Measurements from ENCODE around the gene CYP4F2. TPM values are rescaled to one million over a fixed set of nuclear protein-coding genes. Genes with fewer than 3 reads are reported as not detected.

Gene CYP4F2
- total RNA-seq, 2 experiments from 2014 or later = not detected

Other genes starting within 250 kb of the CYP4F2 start
- gene CYP4F12, start 225.0 kb downstream of the CYP4F2 start, total RNA-seq = under 1 TPM in 1 of 2 experiments, not detected in 1; 0.41 TPM
- gene OR10H2, start 170.1 kb downstream of the CYP4F2 start, total RNA-seq = not detected
- not detected for gene OR10H3, start 160.1 kb downstream of the CYP4F2 start, total RNA-seq
- not detected for gene OR10H5, start 110.4 kb downstream of the CYP4F2 start, total RNA-seq
- gene OR10H1, start 82.4 kb downstream of the CYP4F2 start, total RNA-seq = not detected
- not detected for gene CYP4F11, start 36.5 kb upstream of the CYP4F2 start, total RNA-seq
- not detected for gene OR10H4, start 50.9 kb upstream of the CYP4F2 start, total RNA-seq
- 100 to 1,000 TPM; 497 to 515 TPM for gene TPM4, start 178.4 kb upstream of the CYP4F2 start, total RNA-seq
- 100 to 1,000 TPM; 146 to 154 TPM for gene RAB8A, start 213.8 kb upstream of the CYP4F2 start, total RNA-seq
- 10 to 100 TPM; 23.6 to 26.1 TPM for gene HSH2D, start 245.6 kb upstream of the CYP4F2 start, total RNA-seq